ENCODE results near the gene FARS2.

DNA sequence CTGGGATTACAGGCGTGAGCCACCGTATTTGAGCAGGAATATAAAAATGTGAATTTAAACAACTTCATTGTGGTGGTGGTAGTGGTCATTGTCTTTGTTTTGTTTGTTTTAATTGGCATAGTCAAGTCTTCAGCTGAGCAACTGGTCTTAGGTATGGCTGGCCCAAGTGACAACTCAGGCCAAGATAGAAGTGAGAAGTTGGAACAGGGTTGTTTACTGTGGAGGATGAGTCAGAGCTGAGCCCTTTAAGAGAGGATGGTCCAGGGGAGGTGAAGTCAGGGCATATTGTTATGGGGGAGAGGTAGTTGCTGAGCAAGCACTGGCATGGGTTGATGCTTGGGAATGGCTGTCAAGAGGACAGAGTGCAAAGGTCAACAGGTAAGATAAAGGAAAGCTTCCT lies 308.2 kb downstream of the FARS2 start:
- TF ChIP-seq, protein P1, sequence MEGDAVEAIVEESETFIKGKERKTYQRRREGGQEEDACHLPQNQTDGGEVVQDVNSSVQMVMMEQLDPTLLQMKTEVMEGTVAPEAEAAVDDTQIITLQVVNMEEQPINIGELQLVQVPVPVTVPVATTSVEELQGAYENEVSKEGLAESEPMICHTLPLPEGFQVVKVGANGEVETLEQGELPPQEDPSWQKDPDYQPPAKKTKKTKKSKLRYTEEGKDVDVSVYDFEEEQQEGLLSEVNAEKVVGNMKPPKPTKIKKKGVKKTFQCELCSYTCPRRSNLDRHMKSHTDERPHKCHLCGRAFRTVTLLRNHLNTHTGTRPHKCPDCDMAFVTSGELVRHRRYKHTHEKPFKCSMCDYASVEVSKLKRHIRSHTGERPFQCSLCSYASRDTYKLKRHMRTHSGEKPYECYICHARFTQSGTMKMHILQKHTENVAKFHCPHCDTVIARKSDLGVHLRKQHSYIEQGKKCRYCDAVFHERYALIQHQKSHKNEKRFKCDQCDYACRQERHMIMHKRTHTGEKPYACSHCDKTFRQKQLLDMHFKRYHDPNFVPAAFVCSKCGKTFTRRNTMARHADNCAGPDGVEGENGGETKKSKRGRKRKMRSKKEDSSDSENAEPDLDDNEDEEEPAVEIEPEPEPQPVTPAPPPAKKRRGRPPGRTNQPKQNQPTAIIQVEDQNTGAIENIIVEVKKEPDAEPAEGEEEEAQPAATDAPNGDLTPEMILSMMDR (IDR thresholded peaks at IDR 0.05), result no peak
- TF ChIP-seq, protein P2, sequence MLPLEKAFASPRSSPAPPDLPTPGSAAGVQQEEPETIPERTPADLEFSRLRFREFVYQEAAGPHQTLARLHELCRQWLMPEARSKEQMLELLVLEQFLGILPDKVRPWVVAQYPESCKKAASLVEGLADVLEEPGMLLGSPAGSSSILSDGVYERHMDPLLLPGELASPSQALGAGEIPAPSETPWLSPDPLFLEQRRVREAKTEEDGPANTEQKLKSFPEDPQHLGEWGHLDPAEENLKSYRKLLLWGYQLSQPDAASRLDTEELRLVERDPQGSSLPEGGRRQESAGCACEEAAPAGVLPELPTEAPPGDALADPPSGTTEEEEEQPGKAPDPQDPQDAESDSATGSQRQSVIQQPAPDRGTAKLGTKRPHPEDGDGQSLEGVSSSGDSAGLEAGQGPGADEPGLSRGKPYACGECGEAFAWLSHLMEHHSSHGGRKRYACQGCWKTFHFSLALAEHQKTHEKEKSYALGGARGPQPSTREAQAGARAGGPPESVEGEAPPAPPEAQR (CRISPR knock-in tag; IDR thresholded peaks at IDR 0.05), result no peak
- TF ChIP-seq, protein P3, sequence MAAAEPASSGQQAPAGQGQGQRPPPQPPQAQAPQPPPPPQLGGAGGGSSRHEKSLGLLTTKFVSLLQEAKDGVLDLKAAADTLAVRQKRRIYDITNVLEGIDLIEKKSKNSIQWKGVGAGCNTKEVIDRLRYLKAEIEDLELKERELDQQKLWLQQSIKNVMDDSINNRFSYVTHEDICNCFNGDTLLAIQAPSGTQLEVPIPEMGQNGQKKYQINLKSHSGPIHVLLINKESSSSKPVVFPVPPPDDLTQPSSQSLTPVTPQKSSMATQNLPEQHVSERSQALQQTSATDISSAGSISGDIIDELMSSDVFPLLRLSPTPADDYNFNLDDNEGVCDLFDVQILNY (CRISPR knock-in tag; IDR thresholded peaks at IDR 0.05), result no peak
- no peak for TF ChIP-seq IRF2 (CRISPR knock-in tag; IDR thresholded peaks at IDR 0.05; ENCODE audit: borderline replicate concordance, low read depth)
- TF ChIP-seq CBFB (CRISPR knock-in tag; IDR thresholded peaks at IDR 0.05; ENCODE audit: low read depth), result no peak
- no peak for TF ChIP-seq ESRRA (CRISPR knock-in tag; IDR thresholded peaks at IDR 0.05; ENCODE audit: borderline replicate concordance)
- TF ChIP-seq, protein P4, sequence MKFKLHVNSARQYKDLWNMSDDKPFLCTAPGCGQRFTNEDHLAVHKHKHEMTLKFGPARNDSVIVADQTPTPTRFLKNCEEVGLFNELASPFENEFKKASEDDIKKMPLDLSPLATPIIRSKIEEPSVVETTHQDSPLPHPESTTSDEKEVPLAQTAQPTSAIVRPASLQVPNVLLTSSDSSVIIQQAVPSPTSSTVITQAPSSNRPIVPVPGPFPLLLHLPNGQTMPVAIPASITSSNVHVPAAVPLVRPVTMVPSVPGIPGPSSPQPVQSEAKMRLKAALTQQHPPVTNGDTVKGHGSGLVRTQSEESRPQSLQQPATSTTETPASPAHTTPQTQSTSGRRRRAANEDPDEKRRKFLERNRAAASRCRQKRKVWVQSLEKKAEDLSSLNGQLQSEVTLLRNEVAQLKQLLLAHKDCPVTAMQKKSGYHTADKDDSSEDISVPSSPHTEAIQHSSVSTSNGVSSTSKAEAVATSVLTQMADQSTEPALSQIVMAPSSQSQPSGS (CRISPR knock-in tag; IDR thresholded peaks at IDR 0.05; ENCODE audit: borderline replicate concordance, low read depth), result no peak
- TF ChIP-seq, protein P5, sequence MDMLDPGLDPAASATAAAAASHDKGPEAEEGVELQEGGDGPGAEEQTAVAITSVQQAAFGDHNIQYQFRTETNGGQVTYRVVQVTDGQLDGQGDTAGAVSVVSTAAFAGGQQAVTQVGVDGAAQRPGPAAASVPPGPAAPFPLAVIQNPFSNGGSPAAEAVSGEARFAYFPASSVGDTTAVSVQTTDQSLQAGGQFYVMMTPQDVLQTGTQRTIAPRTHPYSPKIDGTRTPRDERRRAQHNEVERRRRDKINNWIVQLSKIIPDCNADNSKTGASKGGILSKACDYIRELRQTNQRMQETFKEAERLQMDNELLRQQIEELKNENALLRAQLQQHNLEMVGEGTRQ (CRISPR knock-in tag; IDR thresholded peaks at IDR 0.05), result no peak
- no peak for TF ChIP-seq CREB1 (CRISPR knock-in tag; IDR thresholded peaks at IDR 0.05)
- TF ChIP-seq SP1 (CRISPR knock-in tag; conservative IDR thresholded peaks at IDR 0.05), result no peak
- TF ChIP-seq, protein P6, sequence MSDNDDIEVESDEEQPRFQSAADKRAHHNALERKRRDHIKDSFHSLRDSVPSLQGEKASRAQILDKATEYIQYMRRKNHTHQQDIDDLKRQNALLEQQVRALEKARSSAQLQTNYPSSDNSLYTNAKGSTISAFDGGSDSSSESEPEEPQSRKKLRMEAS (CRISPR knock-in tag; IDR thresholded peaks at IDR 0.05), result no peak
- TF ChIP-seq NFYB (CRISPR knock-in tag; conservative IDR thresholded peaks at IDR 0.05; ENCODE audit: low read depth), result no peak
- no peak for TF ChIP-seq NR2C2 (CRISPR knock-in tag; IDR thresholded peaks at IDR 0.05)

All from WTC11 (cell line).